ENCODE data around the gene NPHP4.

Gene NPHP4

DNA sequence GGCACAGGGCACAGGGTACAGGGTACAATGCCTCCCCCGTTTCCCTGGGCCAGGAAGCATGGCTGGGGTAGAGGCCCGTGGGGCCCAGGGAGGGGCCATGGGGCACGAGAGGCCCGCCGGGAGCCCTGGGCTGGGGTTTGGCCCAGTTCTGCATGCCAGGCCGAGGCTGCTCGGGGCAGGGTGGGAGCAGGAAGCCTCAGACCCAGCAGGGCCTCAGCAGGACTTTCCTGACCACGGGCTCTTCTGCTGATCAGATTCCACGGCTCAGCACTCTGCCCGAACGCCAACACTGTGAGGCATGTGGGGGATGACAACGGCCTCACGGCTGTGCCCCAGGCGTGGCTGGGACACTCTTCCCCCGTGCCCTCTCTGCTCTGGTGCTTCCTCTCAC lies 104.3 kb downstream of the NPHP4 start:
- TF ChIP-seq, protein P1, sequence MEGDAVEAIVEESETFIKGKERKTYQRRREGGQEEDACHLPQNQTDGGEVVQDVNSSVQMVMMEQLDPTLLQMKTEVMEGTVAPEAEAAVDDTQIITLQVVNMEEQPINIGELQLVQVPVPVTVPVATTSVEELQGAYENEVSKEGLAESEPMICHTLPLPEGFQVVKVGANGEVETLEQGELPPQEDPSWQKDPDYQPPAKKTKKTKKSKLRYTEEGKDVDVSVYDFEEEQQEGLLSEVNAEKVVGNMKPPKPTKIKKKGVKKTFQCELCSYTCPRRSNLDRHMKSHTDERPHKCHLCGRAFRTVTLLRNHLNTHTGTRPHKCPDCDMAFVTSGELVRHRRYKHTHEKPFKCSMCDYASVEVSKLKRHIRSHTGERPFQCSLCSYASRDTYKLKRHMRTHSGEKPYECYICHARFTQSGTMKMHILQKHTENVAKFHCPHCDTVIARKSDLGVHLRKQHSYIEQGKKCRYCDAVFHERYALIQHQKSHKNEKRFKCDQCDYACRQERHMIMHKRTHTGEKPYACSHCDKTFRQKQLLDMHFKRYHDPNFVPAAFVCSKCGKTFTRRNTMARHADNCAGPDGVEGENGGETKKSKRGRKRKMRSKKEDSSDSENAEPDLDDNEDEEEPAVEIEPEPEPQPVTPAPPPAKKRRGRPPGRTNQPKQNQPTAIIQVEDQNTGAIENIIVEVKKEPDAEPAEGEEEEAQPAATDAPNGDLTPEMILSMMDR (IDR thresholded peaks at IDR 0.05; ENCODE audit: borderline replicate concordance, control extremely low read depth, extremely low read depth, insufficient read depth, missing control alignments) = no peak
- in situ Hi-C loops (cut with MboI; ENCODE audit: low sequenced_read_pairs, unreplicated experiment) = no loop called here
- no peak for DNase-seq (ENCODE audit: low spot score)

DNA sequence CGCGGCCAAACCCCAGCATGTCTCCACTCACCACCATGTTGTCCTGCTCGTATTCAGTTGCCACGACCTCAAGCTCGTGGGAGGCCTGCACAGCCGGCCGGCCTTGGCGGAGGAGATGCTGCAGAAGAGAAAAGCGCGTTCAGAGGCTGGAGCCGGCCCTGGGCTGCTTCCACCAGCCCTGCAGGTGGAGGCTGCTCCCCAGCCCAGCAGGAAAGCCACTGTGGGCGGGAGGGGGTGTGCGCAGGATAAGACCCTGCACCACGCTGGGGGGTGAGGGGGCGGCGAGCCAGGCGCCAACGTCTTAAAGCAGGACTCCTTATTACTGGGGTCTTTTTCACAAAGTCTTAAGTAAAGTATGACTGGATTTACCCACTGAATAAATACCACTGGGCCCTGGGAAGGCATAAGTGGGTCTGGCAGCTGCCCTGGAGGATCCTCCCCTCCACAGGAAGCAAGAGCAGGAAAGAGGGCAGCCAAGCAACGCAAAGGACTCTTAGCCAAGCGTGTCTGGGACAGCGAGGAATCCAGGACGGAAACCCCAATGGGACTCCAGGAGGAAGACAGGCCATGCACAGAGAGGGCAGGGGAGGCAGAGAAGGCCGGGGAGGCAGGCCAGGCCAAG lies 104.8 kb downstream of the NPHP4 start:
- TF ChIP-seq, protein P1 (IDR thresholded peaks at IDR 0.05; ENCODE audit: borderline replicate concordance, control extremely low read depth, extremely low read depth, insufficient read depth, missing control alignments) = no peak
- in situ Hi-C loops (cut with MboI; ENCODE audit: low sequenced_read_pairs, unreplicated experiment) = no loop called here
- DNase-seq (ENCODE audit: low spot score) = no peak

DNA sequence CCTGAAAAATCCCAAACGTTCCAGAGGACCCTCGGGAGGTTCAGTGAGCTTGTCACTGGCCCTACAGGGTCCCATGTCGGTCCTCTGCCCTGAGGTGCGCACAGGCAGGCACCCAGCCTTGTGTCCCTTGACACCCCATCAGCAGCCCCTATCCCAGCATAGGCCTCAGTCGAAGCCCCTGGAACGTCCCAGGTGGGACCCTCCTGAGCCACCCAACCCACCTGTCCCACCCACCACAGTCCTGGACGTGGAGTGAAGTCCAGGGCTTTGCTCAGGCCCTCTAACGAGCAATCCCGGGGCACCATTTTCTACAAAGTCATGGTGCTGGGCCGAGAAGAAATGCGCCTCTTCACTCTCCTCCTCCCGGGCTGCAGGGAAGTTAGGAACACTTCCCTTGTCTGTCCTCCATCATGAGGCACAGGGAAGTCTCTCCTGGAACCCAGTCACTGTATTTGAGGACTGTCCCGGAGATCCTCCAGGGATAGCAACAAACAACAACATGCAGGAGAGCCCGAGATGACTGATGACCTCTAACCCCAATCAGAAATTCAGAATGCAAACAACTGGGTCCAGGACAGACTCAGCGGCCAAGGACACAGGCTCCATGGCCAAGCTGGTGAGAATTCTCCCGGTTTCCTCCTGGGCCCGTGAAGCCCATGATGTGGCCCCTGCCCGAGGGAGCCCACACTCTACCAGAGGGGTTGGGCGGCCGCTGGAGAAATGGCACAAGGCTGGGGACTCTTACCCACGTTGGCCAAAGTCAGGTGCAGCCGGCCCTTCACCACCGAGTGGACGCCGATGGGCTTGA lies 105.5 kb downstream of the NPHP4 start:
- in situ Hi-C loops (cut with MboI; ENCODE audit: low sequenced_read_pairs, unreplicated experiment) = no loop called here
- TF ChIP-seq, protein P1 (IDR thresholded peaks at IDR 0.05; ENCODE audit: borderline replicate concordance, control extremely low read depth, extremely low read depth, insufficient read depth, missing control alignments) = no peak
- DNase-seq (ENCODE audit: low spot score) = no peak

DNA sequence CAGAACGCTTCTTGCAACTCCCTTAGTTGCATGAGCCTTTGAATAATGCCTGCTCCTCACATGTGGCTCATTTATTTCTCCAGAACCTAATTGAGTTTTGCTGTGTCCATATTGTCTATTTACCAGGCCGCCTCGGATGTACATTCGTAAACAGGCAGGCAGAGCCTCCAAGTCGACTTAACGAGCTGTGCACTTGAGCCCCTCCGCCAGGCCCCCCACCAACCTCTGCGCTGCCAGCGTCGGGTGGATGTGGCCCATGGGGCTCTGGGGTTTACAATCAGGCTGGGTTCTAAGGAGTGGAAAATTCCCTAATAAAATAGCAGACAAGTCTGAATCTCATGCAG lies 106.1 kb downstream of the NPHP4 start:
- TF ChIP-seq, protein P1 (IDR thresholded peaks at IDR 0.05; ENCODE audit: borderline replicate concordance, control extremely low read depth, extremely low read depth, insufficient read depth, missing control alignments) = no peak
- no peak for DNase-seq (ENCODE audit: low spot score)
- in situ Hi-C loops (cut with MboI; ENCODE audit: low sequenced_read_pairs, unreplicated experiment) = no loop called here

DNA sequence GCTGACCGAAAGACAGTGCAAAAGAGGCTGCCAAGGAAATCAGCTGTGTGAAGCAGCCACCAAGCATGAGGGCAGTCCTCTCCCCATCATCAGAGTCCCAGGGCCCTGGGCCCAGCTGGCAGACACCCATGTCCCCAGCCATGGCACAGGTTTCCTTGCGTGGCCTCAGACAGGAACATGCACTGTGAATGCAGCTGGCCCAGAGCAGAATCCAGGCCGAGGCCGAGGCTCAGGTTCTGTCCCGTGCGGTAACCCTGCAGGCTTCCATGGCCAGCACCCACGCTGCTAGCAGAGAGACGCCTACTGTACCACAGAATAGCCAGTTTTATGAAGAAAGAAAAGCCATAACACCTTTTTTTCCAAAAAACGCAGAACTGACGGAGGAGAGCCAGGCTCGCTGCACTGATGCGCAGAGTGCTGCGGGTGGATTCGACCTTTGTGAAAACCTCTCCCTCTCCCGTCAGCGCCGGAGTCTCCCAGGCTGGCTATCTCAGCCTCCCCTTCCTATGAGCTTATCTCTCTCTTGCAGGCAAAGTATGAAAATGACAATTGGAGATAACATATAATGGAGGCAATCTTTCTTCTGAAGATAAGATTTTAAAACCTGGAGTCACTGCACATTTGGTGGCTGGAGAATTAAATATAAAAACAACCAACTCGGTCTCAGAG lies 106.6 kb downstream of the NPHP4 start:
- no peak for DNase-seq (ENCODE audit: low spot score)
- TF ChIP-seq, protein P1 (IDR thresholded peaks at IDR 0.05; ENCODE audit: borderline replicate concordance, control extremely low read depth, extremely low read depth, insufficient read depth, missing control alignments) = no peak
- in situ Hi-C loops (cut with MboI; ENCODE audit: low sequenced_read_pairs, unreplicated experiment) = no loop called here

DNA sequence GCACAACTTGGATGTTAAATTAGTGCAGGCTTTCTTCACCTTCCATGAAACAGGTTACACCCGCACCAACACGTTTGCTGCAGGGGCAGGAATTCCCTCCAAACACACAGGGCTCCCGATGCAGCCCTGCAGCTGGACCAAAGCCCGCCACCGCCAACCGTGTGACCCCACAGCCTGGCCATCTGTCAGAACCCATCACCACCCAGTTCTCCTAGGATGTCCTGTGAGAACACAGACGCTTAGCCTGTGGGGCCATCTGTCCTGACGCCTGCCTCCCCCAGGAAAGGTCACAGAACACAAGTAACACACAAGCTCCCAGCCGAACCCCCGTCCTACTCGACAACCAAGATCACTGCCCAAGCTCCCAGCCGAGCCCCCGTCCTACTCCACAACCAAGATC lies 108.1 kb downstream of the NPHP4 start:
- in situ Hi-C loops (cut with MboI; ENCODE audit: low sequenced_read_pairs, unreplicated experiment) = no loop called here
- TF ChIP-seq, protein P1 (IDR thresholded peaks at IDR 0.05; ENCODE audit: borderline replicate concordance, control extremely low read depth, extremely low read depth, insufficient read depth, missing control alignments) = no peak
- DNase-seq (ENCODE audit: low spot score) = no peak
